Measurements from ENCODE around the gene SLC46A2. TPM values are rescaled to one million over a fixed set of nuclear protein-coding genes. Genes with fewer than 3 reads are reported as not detected.
A peak's percentile ranks its signal among the peaks of the same experiment; 100 is the strongest.

Gene SLC46A2
- polyA plus RNA-seq, 1 donor, result 0.12 TPM

- DNase-seq, result no peak
These were observed 4.3 kb downstream of the SLC46A2 start for GRCh38 chr9:112886351-112886750.

- DNase-seq, result no peak
These were observed 5.4 kb downstream of the SLC46A2 start for GRCh38 chr9:112885324-112885723.

DNA sequence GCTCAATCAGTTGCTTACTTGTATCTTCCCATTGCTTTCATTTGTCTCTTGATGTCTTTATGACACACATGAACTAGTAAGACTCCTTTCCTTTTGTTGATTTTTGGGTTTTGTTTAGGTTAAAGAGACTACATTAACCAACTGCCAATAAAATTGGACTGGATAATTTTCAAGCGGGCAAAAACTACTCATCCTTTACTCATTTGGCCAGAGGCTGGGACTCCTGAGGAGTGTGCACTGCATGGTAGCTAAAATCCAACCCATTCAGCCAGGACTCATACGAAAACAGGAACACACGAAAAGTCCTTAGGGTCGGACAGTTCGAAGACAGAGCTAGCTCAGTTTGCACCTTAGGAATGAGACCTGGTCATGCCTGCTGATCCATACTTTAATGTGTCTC, 6.0 kb downstream of the SLC46A2 start:
- no peak for DNase-seq

DNA sequence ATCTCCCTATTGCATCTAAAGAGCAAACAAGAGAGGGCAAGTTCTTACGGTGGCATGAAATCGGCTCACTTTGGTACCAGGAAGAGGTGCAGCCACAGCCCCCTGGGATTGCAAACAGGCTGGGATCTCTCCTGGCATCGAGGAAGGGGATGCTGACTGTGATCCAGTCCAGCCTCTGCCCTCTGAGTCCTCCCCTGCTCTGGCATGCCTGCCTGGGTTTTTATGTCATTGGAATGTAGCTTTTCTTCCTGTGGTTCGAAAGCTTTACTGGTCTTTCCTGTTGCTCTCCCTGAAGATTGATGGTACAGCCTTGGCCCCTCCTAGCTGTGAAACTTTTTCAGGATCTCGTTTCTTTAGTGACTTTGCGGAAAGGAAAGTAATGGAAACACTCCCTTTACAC, 6.6 kb downstream of the SLC46A2 start:
- DNase-seq, result peak; percentile 57

DNA sequence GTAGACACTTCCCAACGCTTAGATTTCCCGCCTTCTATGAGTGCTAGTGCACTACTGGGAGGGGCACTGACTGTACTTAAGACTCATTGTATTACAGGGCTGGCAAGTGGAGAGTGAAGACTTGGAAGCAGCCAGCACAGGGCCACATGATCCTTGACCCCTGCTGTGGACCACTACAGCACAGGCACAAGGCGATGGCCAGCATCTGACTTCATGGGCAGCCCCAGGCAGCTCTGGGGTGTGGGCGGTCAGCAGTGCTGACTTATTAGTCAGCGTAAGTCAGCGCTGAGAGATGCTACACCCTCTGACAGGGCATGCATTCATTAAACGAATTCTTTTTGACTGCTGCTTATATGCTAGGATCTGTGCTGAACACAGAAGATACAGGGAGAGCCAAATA, 9.3 kb downstream of the SLC46A2 start:
- DNase-seq, result no peak

DNA sequence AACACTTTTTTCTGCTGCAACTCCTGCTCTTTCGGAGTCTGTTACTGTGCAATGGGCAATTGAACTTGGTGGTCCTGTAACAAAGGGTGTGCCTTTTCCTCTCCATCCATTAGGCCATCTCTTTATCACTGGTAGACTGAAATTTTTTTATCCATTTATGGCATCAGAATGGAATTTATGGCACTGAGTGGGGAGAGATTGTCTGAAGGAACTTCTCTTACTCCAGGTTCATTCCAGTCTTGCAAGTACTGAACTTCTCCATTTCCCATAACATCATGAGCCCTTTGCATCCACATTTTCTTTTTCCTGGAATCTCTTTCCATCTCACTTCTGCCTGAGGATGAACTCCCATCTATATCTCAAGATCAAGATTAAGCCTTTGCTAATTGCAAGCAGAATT, 10.0 kb downstream of the SLC46A2 start:
- DNase-seq, result no peak

- DNase-seq, result no peak
These were observed 11.9 kb downstream of the SLC46A2 start for GRCh38 chr9:112878752-112879151.

DNA sequence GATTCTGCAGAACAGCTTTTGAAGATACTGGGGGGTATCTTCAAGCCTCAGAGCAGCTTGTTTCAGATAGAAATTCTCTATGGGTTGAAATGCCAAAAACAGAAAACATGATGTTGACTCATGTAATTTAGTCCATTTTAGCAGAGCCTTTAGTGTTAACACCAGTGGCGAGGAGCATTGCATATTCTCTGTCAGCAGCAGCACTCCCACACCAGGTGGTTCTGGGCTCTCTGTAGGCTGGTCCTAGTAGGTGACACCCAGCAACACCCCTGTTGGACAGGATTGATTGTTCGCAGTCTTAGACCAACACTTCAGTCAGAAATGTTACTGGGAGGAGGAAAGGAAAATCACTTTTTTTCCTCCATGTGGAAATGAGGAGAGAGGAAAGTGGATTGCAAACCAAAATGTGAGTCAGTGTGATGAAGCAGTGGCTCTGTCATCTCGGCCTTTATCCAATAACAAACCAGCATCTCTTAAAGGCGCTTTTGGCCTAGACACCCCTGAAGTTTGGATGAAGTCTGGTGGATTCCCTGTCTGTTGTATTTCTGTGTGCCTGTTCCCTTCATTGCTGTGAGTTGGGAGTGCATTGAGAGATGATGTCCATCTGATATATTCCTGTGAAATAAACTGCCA, 16.8 kb downstream of the SLC46A2 start:
- DNase-seq, result no peak

- no peak for DNase-seq
These were observed 18.7 kb downstream of the SLC46A2 start for GRCh38 chr9:112872019-112872418.

DNA sequence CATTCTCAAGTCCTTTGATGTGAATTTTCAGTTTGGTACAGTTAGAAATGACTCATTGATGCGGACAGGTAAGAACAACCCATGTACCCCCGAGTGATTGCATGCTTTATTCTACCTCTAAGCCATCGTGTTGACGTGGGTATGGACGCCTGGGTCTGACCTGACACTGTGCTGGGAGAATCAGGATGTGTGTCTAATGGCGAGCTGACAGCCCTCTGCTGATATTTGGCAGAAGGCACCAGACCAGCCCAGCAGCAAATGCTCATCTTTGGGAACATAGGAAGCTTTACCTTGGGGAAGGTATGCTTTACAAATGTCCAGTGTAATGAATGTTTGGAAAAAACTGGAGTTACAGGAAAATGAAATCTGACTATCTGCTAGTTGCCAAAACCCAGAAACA, 20.1 kb downstream of the SLC46A2 start:
- DNase-seq, result no peak

DNA sequence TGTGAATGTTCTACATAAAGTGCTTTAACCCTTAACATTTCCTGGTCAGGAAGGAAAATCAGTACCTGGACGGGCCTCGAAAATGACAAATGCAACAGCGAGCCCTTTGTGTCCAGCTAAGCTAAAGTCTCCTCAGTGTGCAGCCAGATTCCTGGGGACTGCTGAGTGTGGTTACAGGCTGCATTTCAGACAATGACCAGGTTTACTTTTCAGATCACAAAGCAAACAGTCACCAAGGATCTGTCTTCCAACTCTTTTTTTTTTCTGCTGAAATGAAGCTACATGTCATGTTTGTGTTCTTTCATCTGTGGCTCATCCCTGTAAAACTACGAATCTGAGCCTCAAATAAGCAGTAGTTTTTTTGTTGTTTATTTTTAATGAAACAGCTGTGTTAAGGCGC, 20.8 kb downstream of the SLC46A2 start:
- no peak for DNase-seq

GRCh38 chr9:112869041-112869529, 21.6 kb downstream of the SLC46A2 start:
- peak; percentile 48 for DNase-seq

DNA sequence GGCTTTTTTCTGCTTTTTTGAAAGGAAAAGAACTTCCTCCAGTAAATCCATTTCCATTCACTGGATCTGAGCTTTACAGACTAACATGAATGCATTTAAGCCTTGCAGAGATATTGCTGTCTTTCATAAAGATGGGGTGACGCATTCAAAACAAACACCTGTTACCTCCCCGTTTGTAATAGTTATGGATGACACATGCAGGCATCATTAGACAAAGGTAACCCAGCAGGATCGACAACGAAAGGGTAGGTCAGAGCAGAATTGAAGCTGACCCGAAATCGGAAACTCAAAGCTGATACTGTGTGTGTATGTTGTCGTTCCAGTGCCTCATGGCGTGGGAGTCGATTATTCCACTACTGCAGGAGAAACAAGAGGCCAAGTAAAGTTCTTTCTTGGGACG, 22.2 kb downstream of the SLC46A2 start:
- no peak for DNase-seq

DNA sequence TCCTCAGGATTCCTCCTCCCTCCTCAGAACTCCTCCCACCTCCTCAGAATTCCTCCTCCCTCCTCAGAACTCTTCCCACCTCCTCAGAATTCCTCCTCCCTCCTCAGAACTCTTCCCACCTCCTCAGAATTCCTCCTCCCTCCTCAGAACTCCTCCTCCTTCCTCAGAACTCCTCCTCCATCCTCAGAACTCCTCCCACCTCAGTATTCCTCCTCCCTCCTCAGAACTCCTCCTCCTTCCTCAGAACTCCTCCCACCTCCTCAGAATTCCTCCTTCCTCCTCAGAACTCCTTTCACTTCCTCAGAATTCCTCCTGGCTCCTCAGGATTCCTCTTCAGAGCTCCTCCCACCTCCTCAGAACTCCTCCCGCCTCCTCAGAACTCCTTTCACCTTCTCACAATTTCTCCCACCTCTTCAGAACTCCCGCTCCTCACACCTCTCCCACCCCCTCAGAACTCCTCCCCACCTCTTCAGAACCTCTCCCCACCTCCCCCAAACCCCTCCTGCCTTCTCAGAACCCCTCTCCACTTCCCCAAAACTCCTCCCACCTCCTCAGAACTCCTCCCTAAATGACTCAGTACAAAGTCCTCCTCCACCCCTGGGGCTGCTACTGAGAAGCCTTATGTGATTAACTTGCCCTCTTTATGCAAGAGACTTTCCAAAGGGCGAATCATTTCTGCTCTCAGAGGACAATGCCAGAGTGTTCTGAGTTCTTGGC, 23.2 kb downstream of the SLC46A2 start:
- DNase-seq, result no peak

- DNase-seq, result no peak
These were observed 23.9 kb downstream of the SLC46A2 start for GRCh38 chr9:112866662-112867274.

- DNase-seq, result no peak
These were observed 25.7 kb downstream of the SLC46A2 start for GRCh38 chr9:112864982-112865381.

DNA sequence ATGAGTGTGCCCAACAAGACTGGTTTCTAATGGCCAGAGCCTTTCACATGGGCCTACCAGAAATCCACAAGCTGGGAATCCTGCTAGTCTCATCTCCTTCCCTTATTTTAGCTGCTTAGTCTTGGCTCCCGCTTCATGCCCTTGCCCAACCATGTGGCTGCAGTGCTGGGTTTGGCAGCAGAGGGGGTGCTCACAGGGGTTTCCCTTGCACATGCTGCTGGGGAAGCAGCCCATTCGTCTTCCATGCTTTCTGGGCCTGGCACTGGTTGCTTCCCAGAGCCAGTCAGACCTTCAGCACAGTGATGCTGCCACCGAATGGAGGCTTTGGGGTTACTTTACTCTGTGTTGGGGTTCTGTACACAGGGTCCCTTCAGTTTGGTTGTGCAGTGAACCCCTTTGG, 26.3 kb downstream of the SLC46A2 start:
- DNase-seq, result no peak

DNA sequence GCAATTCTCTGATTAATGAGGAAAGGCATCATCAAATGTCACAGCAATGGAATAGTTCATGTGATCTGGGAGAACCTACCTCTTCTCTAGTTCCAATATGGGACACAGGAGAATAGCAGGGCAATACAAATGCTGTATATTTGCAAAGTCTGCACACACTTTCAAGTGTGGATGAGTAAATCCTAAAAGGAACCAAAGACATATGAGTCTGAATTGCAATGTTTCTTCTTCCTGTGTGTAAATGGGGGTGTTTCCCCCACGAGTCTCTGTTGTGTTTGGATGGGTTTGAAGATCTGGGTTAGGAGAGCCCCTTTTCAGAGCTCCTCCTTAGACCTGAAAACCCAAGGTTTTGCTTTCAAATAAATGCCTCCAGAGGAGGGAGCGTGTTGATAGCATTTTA, 26.9 kb downstream of the SLC46A2 start:
- no peak for DNase-seq

DNA sequence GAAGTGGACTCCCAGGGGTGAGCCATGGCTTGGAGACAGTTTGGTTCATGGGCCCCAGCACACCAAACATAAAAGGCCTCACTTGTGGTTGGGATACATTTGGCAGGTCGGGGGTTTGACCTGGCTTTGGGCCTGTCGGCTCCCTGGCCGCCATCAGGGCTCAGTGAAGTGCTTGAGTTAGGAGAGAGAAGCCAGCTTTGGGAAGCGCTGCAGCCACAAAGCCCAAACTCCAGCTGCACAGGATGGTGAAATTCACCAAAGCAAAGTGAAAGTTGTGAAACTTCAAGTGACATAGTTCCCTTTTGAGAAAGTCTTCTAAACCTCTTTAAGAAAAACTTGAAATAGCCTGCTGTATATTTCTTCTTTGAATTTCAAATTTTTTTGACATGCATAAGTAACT, 27.5 kb downstream of the SLC46A2 start:
- DNase-seq, result no peak

DNA sequence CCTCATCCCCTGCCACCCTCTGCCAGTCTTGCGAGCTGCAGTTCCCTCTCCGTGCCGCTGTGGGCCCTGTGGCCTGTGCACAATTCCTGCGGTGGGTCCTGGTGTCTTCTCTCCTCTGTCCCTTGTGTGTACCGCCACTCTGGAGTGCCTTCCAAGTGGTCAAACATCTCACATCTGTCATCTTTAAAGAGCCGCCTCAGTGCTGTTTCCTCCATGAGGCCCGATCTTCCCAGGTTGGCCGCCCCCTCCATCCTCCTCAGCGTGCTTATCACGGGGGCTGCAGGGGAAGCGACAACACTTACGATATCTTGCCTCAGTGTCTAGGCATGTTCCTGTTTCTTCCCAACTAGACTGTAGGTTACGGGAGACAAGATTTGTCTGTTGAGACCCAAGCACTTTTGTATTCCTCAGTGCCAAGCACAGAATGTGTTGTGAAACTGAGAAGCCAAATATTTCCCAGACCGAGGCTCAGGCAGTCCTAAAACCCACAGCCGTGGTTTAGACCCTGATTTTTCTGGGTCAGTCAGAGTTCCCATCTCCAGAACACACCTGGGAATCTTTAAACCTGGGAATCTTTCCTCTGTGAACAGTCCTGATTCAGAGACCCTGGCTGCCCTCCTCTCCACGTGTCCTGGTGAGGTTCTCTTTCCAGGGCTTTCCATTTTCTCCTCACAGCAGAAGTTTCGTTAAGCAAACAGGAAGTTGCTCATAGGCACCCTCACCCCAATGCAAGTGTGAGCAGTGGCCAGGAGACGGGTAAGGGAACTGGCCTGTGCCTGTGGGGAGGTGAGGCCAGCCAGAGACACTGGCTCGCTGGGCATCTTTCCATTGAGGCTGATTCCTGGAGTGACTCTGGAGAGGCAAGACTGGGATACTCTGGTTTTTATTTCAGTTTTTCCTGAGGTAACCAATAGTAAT, 28.8 kb downstream of the SLC46A2 start:
- DNase-seq, result no peak

- no peak for DNase-seq
These were observed 29.5 kb downstream of the SLC46A2 start for GRCh38 chr9:112861155-112861554.

GRCh38 chr9:112860451-112860850, 30.2 kb downstream of the SLC46A2 start:
- no peak for DNase-seq
